GM19463 (cell line): ENCODE measurements around the gene GYPB.
"Not testable (repeated sequence)": the region's sequence is repeated elsewhere in the genome, so short reads cannot be mapped to it uniquely, and the experiment has no call there.

Experiments
- ATAC-seq: cut with Tn5 transposase; IDR thresholded peaks from one replicate; pipeline ENCODE4 v1.9.1; 2021; ENCODE audit warnings: mild to moderate bottlenecking, moderate library complexity; ENCODE audit not compliant: unreplicated experiment

GYPB gene

GRCh38 chr4:143950185-143950584 lies 69.0 kb downstream of the GYPB start:
- ATAC-seq, result not testable (repeated sequence)

GRCh38 chr4:143947493-143947892 lies 71.7 kb downstream of the GYPB start:
- not testable (repeated sequence) for ATAC-seq
